ENCODE data around the gene DNASE1. TPM values are rescaled to one million over a fixed set of nuclear protein-coding genes. Genes with fewer than 3 reads are reported as not detected.

Gene DNASE1
- total RNA-seq, 1 experiment from 2014 or later: 26.0 TPM

DNA sequence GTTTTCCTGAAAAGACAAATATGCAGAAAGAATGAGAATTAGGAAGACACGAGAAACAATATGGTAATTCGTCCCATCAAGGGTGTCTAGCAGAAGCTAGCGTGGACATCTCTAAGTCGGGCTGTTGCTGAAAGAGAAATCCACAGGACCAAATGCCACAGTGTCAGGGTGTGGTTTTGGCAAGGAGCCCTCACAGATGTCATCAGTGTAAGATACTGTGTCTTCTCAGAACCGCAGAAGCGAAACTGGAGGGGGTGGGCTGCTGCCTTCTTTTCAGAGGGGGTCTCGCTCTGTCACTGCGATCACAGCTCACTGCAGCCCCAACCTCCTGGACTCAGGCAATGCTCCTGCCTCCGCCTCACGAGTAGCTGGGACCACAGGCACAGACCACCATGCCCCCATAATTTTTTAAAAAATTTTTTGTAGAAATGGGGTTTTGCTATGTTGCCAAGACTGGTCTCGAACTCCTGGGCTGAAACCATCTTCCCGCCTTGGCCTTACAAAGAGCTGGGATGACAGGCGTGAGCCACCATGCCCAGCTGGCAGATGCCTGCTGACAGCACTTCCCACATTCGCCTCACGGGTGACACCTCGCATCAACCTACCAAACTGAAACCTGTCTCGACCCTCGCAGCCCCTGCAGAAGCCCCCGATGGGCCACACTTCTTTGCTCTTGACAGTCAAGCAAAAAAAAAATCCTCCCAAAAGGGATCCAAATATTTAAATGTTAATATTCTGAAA is 36.7 kb downstream of the DNASE1 start:
- TF ChIP-seq, protein P1, sequence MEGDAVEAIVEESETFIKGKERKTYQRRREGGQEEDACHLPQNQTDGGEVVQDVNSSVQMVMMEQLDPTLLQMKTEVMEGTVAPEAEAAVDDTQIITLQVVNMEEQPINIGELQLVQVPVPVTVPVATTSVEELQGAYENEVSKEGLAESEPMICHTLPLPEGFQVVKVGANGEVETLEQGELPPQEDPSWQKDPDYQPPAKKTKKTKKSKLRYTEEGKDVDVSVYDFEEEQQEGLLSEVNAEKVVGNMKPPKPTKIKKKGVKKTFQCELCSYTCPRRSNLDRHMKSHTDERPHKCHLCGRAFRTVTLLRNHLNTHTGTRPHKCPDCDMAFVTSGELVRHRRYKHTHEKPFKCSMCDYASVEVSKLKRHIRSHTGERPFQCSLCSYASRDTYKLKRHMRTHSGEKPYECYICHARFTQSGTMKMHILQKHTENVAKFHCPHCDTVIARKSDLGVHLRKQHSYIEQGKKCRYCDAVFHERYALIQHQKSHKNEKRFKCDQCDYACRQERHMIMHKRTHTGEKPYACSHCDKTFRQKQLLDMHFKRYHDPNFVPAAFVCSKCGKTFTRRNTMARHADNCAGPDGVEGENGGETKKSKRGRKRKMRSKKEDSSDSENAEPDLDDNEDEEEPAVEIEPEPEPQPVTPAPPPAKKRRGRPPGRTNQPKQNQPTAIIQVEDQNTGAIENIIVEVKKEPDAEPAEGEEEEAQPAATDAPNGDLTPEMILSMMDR (IDR thresholded peaks at IDR 0.05; ENCODE audit: unreplicated experiment): no peak
- Mint-ChIP-seq H3K27ac (ENCODE audit: unreplicated experiment) (no peak overlapping the region), H3K9me3 (ENCODE audit: low read depth, unreplicated experiment) (no peaks in the 10 kb centered on the region), H3K4me3 (ENCODE audit: low read depth, unreplicated experiment) (no peak overlapping the region), H3K36me3 (ENCODE audit: insufficient read depth, unreplicated experiment) (peaks cover 54% of the 10 kb centered on the region), H3K27me3 (ENCODE audit: unreplicated experiment) (no peaks in the 10 kb centered on the region), H3K4me1 (ENCODE audit: low read depth, unreplicated experiment) (peaks cover 26% of the 10 kb centered on the region)
- no peak for DNase-seq
- CTCF ChIA-PET: interaction anchor here (0.7 kb wide), 1 partner anchor 48 kb away, joined by 3 read pairs; no protein-coding TSS in a partner anchor
- no TSS peak for BruUV-seq (replicated peaks)
- intact Hi-C loops (cut with micrococcal nuclease; ENCODE audit: unreplicated experiment): loop anchor here (5.0 to 10.0 kb wide), 2 partner anchors 64 to 186 kb away; no protein-coding TSS in a partner anchor

DNA sequence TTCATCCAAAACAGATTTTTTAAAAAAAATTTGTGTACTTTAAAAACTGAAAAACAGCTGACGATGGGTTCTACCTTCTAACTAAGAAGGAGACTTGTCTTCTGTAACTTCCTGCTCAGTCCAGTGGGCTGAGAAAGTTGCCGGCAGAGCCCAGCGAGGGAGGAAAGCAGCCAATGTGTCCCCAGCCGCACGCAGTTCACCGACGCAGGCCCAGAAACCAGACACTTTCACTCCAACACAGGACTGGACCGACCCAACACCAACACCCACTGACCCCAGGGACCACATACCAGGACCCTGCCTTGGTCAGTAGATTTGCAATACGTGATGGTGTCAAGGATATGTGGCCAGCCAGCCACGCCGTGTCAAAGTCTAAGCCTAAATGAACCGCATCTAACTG is 37.3 kb downstream of the DNASE1 start:
- Mint-ChIP-seq H3K4me1 (ENCODE audit: low read depth, unreplicated experiment) (peaks cover 32% of the 10 kb centered on the region), H3K4me3 (ENCODE audit: low read depth, unreplicated experiment) (no peak overlapping the region), H3K36me3 (ENCODE audit: insufficient read depth, unreplicated experiment) (peaks cover 48% of the 10 kb centered on the region), H3K27ac (ENCODE audit: unreplicated experiment) (no peak overlapping the region), H3K27me3 (ENCODE audit: unreplicated experiment) (no peaks in the 10 kb centered on the region), H3K9me3 (ENCODE audit: low read depth, unreplicated experiment) (no peaks in the 10 kb centered on the region)
- DNase-seq: no peak
- CTCF ChIA-PET: interaction anchor here (0.7 kb wide), 1 partner anchor 49 kb away, joined by 3 read pairs; no protein-coding TSS in a partner anchor
- TF ChIP-seq, protein P1 (IDR thresholded peaks at IDR 0.05; ENCODE audit: unreplicated experiment): no peak
- no TSS peak for BruUV-seq (replicated peaks)
- intact Hi-C loops (cut with micrococcal nuclease; ENCODE audit: unreplicated experiment): loop anchor here (5.0 to 10.0 kb wide), 2 partner anchors 63 to 186 kb away; no protein-coding TSS in a partner anchor

DNA sequence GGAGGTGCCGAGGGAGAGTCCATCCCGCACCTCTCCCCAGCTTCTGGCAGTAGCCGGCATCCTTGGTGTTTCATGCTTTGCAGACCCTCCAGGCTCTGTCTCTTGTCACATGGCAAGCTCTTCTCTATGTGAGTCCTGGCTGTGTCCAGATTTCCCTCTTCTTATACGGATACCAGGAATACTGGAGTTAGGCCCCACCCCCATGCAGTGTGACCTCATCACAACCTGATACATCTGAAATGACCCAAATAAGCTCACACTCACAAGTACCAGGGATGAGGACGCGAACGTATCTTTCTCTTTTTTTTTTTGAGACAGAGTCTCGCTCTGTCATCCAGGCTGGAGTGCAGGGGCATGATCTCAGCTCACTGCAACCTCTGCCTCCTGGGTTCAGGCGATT is 39.6 kb downstream of the DNASE1 start:
- Mint-ChIP-seq H3K36me3 (ENCODE audit: insufficient read depth, unreplicated experiment) (peaks cover 30% of the 10 kb centered on the region), H3K9me3 (ENCODE audit: low read depth, unreplicated experiment) (no peaks in the 10 kb centered on the region), H3K4me3 (ENCODE audit: low read depth, unreplicated experiment) (no peak overlapping the region), H3K27me3 (ENCODE audit: unreplicated experiment) (no peaks in the 10 kb centered on the region), H3K27ac (ENCODE audit: unreplicated experiment) (no peak overlapping the region), H3K4me1 (ENCODE audit: low read depth, unreplicated experiment) (peaks cover 34% of the 10 kb centered on the region)
- CTCF ChIA-PET: interaction anchor here (0.6 kb wide), 2 partner anchors 27 to 30 kb away, joined by 4 to 5 read pairs; no protein-coding TSS in a partner anchor
- TF ChIP-seq, protein P1 (IDR thresholded peaks at IDR 0.05; ENCODE audit: unreplicated experiment): no peak
- no peak for DNase-seq
- intact Hi-C loops (cut with micrococcal nuclease; ENCODE audit: unreplicated experiment): loop anchor here (5.0 to 10.0 kb wide), 2 partner anchors 61 to 183 kb away; no protein-coding TSS in a partner anchor
- BruUV-seq (replicated peaks): no TSS peak

DNA sequence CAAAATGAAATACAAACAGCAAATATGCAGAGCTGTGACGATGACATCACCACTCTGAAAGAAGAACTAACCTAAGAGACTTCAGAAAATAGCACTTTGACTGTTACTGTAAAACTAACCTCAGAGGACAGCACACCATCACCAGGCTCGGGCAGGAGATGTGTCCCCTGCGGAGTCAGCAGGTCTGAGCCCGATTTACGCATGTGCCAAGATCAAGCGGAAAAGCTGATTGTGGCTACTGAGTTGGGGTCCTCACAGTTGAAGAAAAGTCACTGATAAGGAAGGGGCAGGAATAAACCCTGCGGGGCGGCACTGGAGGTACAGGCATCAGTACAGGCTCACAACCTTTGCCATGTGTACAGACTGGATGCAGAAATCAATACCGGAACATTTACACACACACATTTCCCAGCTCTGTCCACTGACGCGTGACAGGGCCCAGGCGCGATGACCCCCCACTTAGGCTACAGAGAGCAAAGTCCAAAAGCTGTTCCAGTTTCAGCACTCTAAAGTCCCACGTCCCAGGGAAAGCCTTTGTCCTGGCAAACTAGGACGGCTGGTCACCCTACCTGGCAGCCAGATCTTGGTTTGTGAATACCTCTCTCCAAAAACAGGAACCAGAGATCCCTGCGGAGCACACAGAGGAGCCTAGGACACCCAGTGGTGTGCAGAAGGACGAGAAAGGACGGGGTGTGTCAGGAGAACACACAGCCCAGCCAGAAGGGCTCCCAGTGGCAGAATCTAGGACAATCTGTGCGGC is 41.3 kb downstream of the DNASE1 start:
- H3K36me3 Mint-ChIP-seq (ENCODE audit: insufficient read depth, unreplicated experiment): peaks cover 21% of the 10 kb centered on the region
- intact Hi-C loops (cut with micrococcal nuclease; ENCODE audit: unreplicated experiment): loop anchor here (10.0 kb wide), 1 partner anchor 59 kb away; no protein-coding TSS in a partner anchor
- peak overlapping the region; percentile 58 for H3K4me3 Mint-ChIP-seq (ENCODE audit: low read depth, unreplicated experiment)
- DNase-seq: peak; percentile 44
- H3K9me3 Mint-ChIP-seq (ENCODE audit: low read depth, unreplicated experiment): no peaks in the 10 kb centered on the region
- peak overlapping the region; percentile 78 for H3K27ac Mint-ChIP-seq (ENCODE audit: unreplicated experiment)
- CTCF ChIA-PET: interaction anchor here (0.6 to 1.4 kb wide), 4 partner anchors 15 to 243 kb away, joined by 3 to 7 read pairs (median 4); no protein-coding TSS in a partner anchor
- TF ChIP-seq, protein P1 (IDR thresholded peaks at IDR 0.05; ENCODE audit: unreplicated experiment): no peak
- peaks cover 27% of the 10 kb centered on the region for H3K4me1 Mint-ChIP-seq (ENCODE audit: low read depth, unreplicated experiment)
- H3K27me3 Mint-ChIP-seq (ENCODE audit: unreplicated experiment): no peaks in the 10 kb centered on the region
- no TSS peak for BruUV-seq (replicated peaks)
